NCI-H82 treated with DMSO at 0.1 percent for 48 hours (cell line): ENCODE measurements around the gene SLC9A1.

Experiments
- DNase-seq: peaks from one replicate; lab custom pipeline; 2025; ENCODE audit not compliant: unreplicated experiment; lab: John Stamatoyannopoulos, UW

Gene SLC9A1

DNA sequence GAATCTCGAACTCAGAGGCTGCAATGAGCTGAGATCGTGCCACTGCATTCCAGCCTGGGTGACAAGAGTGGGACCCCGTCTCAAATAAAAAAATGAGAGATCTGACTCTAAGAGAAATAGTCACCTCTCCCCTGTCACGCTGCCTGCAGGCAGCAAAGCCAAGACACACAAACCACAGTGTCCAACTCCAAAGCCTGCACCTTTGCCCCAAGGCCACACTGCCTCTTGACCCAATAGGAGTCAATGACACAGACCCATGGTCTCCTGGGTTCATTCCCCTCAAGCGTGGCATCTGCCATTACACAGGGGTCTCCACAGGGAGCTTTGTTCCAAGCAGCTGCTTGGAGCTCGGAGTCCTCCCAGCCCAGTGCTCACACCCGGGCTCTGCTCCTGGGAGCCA lies 46.3 kb downstream of the SLC9A1 start:
- no peak for DNase-seq

DNA sequence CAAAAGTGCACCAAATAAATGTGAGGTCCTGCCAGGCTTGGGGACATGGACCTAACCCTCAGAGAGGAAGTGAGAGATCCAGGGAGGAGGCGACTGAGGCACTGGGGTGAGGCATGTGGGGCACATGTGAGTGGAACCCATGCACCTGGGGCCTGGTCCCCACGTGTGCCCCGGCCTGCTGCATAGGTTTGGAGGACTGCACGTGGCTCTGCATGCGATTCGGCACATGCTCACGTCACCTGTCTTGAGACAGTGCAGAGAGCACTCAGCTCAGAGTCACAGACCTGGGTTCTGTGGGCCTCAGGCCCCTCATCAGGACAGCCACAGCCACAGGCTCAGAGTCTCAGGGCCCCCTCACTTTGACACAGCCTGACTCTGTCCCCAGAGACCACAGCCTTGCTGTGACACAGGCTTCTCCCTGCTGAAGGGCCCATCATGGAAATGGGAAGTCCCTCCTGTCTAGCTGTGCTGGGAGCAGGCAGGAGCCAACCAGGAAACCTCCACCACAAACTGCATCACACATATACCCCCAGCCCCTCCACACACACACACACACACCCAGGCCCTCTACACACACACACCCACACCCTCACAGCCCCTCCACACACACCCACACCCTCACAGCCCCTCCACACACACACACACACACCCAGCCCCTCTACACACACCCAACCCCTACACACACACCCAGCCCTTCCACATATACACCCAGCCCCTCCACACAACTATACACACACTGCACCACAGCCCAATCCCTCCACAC lies 48.2 kb downstream of the SLC9A1 start:
- DNase-seq, result no peak

DNA sequence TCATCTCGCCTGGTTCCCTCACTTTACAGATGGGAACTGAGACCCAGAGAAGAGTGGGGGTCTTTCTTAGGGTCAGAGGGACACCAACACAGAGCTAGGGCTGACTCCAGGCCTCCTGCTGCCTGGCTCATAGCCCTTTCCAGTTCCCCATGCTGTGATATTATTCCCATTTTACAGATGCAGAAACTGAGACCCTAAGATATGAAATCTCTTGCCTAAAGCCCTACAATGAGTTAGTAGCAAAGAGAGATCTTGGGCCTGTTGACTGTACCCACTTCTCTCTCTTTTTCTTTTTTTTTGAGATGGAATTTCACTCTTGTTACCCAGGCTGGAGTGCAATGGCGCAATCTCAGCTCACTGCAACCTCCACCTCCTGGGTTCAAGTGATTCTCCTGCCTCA lies 49.9 kb downstream of the SLC9A1 start:
- no peak for DNase-seq

DNA sequence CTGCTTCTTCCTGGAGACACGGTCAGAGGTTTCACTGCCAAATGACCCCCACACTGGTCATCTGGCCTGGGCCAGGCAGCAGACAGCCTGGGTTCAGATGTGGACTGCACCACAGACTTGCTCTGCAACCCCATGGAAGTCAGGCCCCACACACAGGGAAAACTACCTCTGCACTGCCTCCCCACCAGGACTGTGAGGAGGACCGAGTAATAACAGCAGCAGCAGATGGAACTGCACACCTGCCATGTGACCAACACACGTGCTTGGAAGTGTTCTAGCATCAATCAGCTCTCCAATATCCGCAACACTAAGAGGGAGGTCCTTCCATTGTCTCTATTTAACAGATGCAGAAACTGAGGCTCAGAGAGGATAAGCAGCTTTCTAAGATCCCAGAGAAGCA lies 51.4 kb downstream of the SLC9A1 start:
- no peak for DNase-seq

DNA sequence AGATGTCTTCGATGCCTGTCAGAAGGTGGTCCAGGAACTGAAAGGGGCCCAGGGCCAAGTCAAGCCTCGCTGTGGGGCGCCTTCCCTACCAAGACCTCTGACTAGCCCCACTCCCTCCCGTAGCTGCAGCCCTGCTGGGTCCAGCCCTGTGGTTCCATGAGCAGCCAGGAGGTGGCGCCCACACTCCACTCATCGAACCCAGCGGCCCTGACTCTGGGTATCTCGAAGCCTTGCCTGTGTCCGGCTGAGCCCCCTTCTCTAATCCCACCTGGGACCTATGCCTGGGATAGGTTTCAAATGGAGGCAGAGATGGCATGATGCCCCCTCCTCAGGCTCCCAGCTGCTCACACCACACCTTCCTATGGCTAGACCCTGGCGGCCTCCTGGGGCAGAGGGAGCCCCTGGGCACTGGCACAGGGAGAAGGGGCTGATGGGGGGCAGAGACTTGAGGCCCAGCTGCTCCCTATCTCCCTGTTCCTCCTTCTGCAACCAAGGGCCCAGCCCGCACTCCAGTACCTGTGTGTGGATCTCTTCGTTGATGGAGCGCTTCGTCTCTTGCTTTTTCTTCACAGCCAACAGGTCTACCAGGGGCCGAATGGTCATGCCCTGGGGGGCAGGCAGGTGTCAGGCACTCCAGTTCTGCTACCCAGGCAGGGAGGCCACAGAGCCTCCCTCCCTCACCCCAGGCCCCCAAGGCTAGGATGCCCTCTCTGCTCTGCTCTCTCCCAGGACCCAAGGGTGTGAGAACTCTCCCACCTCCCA lies 52.0 kb downstream of the SLC9A1 start:
- peak; percentile 64 for DNase-seq

DNA sequence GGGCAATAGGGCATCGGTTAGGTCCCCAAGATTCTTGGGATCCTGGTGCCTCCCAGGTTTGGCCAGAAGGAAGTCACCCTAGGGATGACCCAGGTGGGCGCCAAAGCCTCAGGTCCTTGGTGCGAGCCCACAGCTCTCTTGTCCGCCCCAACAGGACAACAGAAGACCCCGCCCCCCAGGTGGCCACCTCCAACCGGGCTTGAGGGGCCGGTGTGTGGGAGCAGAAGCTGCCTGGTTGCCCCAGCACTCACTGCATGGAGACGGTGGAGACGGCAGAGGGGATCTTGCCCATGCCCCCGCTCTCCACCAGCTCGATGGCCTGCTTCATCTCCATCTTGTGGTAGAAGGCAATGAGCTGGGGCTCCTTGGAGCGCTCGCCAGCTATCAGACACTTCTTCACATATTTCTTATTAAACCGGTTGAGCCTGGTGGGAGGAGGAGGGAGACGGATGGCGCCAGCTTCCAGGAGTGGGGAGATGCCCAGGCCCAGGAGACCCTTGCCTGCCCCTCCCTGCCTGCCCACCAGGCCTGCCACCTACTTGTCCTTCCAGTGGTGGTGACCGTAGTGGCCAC lies 52.7 kb downstream of the SLC9A1 start:
- DNase-seq, result no peak

DNA sequence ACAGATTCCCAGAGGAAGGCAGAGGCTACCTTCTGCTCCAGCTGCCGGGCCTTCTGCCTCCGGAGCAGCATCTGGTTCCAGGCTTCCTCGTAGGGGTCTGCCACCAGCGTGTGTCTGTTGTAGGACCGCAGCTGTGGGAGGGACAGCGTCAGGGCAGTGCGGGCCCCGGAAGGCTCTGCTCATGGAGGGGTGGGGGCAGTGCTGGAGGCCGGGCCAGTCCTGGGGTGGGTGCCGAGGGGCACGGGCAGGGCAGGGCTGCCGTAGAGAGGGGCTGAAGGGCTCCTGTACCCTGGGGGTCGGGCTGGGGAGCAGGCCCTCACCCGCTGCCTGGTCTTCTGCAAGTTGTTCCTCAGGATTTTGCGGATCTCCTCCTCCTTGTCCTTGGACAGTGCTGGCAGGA lies 53.2 kb downstream of the SLC9A1 start:
- DNase-seq, result no peak

DNA sequence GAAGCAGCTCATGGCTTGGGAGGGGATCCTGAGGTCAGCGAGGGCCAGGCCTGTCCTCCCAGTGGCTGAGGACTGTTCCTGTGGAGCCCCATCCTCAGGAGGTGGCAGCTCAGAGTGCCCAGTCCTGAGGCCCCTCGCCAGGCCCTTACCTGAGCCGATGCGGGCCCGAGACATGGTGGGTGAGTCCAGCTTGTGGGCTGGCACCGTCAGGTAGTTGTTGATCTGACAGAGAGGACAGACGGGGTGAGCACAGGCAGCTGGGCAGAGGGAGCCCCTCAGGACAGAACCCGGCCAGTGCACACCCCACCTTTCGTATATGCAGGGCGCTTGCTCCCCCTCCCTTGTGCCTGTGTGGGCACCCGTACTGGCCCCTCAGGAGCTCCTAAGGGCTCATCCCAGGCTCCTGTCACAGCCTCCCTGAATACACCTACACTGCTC lies 53.9 kb downstream of the SLC9A1 start:
- DNase-seq, result no peak

DNA sequence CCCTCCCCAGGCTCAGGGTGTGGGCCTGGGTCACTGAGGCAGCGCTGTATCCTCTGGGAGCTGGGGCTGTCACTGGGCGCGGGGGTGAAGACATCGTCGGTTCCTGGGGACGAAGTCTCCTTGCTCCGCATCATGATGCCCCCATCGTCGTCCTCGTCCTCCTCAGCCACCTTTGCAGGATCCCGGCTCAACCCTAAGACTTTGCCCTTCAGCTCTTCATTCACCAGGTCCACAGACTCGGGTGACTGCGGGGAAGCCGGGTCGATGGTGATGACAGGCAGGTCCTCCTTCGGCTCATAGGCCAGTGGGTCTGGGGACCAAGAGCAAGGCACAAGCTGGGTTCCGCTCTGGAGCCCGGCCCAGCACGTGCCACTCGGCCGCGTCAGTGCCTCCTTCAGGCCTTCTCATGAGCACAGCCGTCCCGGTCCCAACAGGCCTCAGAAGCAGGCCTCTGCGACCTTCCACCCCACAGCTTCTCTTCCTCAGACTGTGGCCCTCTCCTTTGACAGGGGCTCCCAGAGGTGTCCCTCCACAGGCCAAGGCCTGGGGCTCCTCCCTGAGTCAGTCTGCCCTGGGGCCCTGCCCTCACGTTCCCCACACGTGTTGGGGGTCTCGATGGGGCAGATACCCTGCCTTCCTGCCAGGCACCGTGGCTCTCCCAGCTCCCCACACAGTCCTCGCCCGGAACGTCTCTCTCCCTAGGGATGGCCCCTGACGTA lies 54.4 kb downstream of the SLC9A1 start:
- no peak for DNase-seq

DNA sequence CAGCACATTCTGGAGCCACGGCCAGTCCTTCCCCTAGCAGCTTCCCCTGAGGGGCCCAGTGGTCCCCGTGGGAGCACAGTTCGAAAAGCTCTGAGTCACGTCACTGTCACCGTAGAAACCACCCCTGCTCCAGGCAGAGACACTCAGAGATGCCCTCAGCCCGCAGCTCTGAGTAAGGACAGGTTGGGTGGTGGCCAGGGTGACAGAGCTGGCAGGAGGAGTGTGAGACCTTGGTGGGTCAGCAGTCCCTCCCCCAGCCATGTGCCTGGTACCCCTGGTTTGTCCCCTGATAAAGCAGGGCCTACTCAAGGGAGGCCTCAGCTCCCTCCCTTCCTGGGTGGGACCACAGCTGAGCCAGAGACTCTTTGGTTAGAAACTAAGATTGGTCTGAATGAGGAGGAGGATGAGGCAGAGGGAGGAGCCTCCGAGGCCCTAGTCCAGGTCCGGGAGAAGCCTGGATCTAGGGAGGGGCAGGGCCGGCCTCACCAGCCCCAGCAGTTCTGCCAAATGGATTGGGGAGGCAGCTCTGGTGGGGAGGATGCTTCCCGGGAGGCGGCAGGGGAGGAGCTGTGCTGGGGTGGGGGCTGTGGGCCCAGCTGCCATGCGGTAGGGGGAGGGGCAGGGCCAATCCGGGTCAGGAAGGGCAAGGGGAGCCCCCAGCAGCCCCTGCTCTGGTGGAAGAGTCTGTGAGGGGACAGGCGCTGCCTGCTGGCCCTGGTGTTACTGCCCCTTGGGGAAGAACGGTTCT lies 55.2 kb downstream of the SLC9A1 start:
- peak; percentile 27 for DNase-seq

DNA sequence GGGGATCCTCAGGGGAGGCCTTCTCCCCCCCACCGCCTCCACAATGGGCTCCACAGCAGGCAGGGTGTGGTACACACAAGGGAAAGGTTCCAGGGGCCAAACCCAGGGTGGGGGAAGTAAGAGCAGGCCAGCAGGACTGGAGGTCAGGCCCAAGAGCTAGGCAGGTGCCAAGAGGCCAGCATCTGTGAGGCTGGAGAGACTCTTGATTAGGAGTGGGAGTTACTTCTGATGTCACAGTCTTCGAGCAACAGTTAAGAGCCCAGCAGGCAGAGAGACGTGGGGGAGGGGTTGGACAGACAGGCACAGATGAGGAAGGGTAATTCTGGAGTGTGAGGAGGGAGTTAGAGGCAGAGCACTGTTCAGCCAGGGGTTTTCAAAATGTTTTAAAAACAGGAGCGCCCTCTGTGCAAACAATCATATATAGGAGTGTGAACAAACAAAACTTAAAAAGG lies 55.8 kb downstream of the SLC9A1 start:
- peak; percentile 81 for DNase-seq

DNA sequence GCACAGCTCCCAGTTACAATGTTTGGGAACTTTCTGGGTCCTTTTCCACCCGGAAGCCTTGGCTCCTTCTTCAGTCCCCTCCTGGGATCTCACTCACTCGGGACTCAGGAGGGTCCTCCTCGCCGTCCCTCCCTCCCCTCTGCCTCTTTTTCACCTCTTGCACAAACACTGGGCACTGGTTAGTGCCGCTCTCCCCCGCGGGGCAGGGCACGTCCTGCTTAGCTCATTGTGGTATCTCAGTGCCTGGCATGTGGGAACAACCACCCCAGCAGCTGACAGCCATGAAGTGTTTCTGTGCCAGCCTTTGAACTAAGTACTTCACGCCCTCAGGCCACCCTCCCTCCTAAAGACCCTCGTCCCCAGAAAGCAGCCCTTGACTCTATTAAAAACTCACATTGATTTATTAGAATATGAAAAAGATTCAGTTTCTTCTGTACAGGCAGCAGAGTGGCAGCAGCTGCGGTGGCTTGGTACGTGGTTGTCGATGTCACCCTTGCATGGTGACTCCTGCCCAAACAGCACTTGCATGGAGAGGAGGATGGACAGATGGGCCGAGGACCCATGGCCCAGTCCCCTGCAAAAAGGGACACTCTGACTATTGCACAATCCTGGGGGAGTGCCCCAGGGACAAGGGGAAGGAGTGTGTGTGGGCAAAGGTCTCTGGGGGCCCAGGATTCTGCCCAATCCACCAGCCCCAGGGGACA lies 56.3 kb downstream of the SLC9A1 start:
- DNase-seq, result no peak

DNA sequence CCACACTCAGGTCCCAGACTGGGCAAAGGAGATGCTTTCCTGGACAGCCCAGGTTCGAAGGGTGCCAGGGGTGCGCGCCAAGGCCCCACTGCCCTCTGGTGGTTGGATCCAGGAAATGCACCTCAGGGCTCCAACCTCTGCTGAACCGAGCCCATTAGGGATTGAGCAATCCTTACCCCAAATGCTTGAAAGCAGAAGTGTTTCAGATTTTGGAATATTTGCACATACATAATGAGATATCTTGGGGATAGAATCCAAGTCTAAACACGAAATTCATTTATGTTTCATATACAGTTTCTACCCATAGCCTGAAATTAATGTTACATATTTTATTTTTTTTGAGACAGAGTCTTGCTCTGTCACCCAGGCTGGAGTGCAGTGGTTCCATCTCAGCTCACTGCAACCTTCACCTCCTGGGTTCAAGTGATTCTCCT lies 57.4 kb downstream of the SLC9A1 start:
- DNase-seq, result peak; percentile 74

DNA sequence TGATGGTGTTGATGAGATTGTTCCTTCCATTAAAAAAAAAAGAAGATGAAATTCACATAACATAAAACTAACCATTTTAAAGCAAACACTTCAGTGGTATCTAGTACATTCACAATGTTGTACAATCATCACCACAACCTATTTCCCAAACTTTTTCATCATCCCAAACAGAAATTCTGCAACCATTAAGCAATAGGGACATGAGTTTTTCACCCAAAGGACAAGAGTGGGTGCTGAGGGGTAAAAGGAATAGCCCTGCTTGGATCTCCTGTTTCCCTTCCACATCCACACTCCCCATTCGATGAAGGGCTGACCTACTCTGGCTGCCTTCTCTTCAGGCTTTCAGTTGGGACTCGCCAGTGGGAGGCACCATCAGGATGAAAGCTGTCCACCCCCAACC lies 59.3 kb downstream of the SLC9A1 start:
- DNase-seq, result no peak

DNA sequence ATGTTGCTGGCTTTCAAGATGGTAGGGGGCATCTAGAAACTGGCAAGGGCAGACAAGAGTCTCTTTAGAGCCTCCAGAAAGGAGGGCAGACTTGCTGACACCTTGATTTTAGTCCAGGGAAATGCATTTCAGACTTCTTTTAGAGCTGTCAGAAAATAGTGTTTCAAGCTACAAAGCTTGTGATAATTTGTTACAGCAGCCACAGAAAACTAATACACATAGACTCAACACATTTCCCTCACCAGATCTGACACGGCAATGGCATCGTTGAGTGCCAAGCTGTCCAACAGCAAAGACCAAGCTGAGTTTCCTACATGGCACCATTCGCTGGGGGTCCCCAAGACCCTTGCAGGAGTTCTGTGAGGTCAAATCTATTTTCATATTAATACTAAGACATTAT lies 62.0 kb downstream of the SLC9A1 start:
- DNase-seq, result no peak

DNA sequence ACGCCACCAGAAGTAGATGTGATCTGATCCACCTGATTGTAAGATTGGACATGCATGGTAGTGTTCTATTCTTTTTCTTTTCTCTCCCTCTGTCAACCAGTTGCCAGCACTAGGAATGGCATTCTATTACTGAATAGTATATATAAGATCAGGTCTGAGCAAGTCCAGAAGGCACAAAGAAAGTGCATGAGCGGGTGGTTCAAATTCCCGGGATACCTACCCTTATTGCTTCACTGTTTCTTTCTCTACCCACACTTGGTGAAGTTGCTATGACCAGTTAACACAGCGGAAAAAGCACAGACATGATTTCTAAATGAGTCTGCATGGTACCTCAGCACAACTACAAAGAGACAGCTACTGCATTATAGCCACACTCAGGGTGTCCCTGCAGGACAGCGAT lies 64.0 kb downstream of the SLC9A1 start:
- no peak for DNase-seq

DNA sequence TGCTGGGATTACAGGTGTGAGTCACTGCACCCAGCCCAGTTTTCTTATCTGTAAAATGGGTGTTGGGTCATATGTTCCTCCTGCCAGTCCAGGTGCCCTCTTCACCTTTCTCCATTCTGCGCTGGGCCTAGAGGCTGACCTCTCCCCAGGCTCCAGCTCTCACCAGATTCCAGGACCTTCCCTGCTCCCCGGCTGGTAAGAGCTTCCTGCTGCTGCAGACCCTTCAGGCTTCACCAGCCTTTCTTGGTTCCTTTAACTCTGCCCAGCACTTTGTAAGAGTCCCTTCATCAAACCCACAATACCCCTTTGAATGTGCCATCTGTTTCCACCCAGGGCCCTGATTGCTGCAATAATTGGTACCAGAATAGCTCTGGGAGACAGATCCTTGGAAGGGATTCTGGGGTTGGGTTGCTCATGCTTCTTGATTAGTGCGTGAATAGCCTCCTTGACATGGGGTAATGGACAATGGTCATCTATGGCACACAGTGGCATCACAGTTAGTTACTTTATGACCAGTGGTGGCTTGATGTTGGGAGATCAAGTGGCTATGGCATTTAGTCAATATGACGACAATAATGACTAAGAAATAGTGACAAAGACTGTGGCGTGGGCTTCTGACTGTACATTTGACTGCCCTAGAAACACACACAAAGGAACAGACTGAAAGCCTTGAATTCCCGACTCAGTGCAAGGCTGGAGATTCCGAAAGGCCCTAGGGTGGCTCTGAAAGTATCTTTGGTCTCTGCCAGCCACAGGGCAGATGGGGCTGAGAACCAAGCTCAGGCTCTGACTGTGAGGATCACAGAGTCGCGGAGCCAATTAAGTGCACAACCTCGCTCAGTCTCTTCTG lies 67.3 kb downstream of the SLC9A1 start:
- DNase-seq, result no peak

DNA sequence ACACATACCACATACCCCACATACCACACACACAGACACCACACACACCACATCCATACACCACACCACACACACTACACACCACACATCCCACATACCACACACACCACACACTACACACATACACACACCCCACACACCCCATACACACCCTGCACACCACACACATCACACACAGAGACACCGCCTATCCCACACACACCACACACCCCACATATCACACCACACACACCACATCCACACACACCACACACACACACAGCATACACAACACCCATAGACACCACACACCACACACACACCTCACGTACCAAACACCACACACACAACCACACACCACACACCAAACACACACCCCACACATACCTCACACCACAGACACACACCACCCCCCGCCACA lies 68.3 kb downstream of the SLC9A1 start:
- no peak for DNase-seq

DNA sequence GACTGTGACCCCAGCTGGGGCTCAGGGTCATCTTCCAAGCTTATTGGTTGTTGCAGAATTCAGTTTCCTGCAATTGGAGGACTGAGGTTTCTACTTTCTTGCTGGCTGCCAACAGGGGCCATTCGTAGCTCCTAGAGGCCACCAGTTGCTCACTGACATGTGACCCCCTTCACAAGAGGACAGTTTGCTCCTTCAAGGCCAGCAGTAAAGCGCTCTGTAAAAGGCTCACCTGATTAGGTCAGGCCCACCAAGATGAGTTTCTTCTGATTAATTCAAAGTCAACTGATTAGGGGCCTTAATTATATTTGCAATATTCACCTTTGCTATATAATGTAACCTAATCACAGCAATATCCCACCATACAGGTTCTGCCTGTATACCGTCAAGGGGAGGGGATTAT lies 68.9 kb downstream of the SLC9A1 start:
- no peak for DNase-seq
